Glutamatergic neuron (in vitro differentiated cells): ENCODE measurements around the gene RFXAP. TPM values are rescaled to one million over a fixed set of nuclear protein-coding genes. Genes with fewer than 3 reads are reported as not detected.

Experiments
- DNase-seq: peaks from one replicate; pipeline ENCODE4 v3.0.0; 2022
- H3K27ac Mint-ChIP-seq: one replicate; pipeline ENCODE4 v1.8.0; 2020; ENCODE audit warnings: mild to moderate bottlenecking, mixed read lengths, inconsistent platforms; ENCODE audit not compliant: unreplicated experiment
- H3K27me3 Mint-ChIP-seq: one replicate; pipeline ENCODE4 v1.8.0; 2020; ENCODE audit warnings: mild to moderate bottlenecking, moderate library complexity, mixed read lengths, inconsistent platforms; ENCODE audit not compliant: unreplicated experiment
- H3K36me3 Mint-ChIP-seq: one replicate; pipeline ENCODE4 v1.8.0; 2020; ENCODE audit warnings: mild to moderate bottlenecking, mixed read lengths, inconsistent platforms; ENCODE audit not compliant: unreplicated experiment
- H3K4me1 Mint-ChIP-seq: one replicate; pipeline ENCODE4 v1.8.0; 2020; ENCODE audit warnings: mild to moderate bottlenecking, low read depth, mixed read lengths, inconsistent platforms; ENCODE audit not compliant: unreplicated experiment
- H3K4me3 Mint-ChIP-seq: one replicate; pipeline ENCODE4 v1.8.0; 2020; ENCODE audit warnings: mild to moderate bottlenecking, mixed read lengths, inconsistent platforms; ENCODE audit not compliant: unreplicated experiment
- H3K9me3 Mint-ChIP-seq: one replicate; pipeline ENCODE4 v1.8.0; 2020; ENCODE audit warnings: mild to moderate bottlenecking, moderate library complexity, mixed read lengths, inconsistent platforms; ENCODE audit not compliant: unreplicated experiment
- total RNA-seq: library from RNA; stranded (reverse); fragmentation: NEBNext Ultra II Directional; extraction: Animal tissue kit (Norgen Biotek cat#: 25700); gene quantifications from one replicate; pipeline ENCODE4 v1.2.1, GENCODE V29; 2021; ENCODE audit not compliant: unreplicated experiment
- TF ChIP-seq, protein P1 (sequence below): fragments of 200-600 bp; sonication (generic); IDR thresholded peaks from one replicate; pipeline ENCODE4 v1.5.0; 2021; ENCODE audit not compliant: partially characterized antibody, unreplicated experiment

RFXAP gene
- total RNA-seq, 1 donor from 2014 or later: 4.8 TPM

DNA sequence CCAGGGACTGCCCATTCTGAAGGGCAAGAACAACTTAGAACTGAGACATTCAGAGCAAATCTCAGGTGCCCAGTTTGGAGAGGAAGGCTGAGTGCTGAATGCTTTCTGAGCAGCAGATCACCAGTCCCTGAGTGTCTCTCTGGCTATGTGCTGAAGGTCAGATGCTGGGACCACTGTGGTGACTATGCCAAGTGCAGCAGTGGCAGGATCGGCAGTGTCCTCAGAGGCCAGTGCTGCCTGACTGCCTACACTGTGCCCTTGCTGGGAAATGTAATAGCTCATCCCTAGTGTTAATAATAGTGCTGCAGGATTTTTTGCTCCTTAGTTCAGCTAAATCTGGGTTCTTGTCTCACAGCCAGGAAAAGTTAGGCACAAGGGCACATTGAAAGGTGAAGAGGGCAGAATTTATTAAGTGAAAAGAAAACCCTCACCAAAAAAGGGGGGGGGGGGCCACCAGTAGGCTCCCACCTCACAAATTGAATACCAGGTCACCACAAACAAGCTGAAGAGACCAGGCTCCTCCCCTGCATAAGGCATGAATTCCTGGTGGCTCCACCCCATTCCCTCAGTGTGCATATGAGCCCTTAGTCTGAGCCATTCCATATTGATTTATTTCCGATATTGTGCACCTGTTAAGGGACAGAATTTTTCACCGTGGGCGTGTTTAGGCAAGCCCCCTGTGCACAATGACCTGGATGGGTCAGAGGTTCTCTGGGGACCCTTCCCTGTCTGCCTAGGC, 18.5 kb downstream of the RFXAP start:
- TF ChIP-seq, protein P1, sequence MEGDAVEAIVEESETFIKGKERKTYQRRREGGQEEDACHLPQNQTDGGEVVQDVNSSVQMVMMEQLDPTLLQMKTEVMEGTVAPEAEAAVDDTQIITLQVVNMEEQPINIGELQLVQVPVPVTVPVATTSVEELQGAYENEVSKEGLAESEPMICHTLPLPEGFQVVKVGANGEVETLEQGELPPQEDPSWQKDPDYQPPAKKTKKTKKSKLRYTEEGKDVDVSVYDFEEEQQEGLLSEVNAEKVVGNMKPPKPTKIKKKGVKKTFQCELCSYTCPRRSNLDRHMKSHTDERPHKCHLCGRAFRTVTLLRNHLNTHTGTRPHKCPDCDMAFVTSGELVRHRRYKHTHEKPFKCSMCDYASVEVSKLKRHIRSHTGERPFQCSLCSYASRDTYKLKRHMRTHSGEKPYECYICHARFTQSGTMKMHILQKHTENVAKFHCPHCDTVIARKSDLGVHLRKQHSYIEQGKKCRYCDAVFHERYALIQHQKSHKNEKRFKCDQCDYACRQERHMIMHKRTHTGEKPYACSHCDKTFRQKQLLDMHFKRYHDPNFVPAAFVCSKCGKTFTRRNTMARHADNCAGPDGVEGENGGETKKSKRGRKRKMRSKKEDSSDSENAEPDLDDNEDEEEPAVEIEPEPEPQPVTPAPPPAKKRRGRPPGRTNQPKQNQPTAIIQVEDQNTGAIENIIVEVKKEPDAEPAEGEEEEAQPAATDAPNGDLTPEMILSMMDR: no peak
- Mint-ChIP-seq H3K9me3 (peaks cover 2% of the 10 kb centered on the region), H3K27me3 (no peaks in the 10 kb centered on the region), H3K27ac (no peak overlapping the region), H3K4me3 (no peak overlapping the region), H3K36me3 (no peaks in the 10 kb centered on the region), H3K4me1 (peaks cover 12% of the 10 kb centered on the region)
- no peak for DNase-seq

DNA sequence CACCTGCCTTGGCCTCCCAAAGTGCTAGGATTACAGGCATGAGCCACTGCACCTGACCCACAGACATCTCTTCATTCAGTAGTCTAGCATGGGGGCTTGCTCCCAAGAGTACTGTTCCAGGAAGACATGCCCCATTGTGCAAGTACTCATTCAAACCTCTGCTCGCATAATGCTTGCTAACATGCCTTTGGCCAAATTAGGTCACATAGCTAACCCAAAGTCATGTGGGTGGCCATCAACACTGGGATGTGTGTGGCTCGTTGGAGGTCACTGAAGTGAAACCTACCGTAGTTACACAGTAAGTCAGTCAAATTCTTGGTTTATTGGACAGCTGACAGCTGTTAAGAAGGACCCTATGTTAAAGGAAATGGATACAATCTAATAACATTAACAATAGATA, 20.3 kb downstream of the RFXAP start:
- Mint-ChIP-seq H3K27ac (no peak overlapping the region), H3K4me1 (peaks cover 12% of the 10 kb centered on the region), H3K9me3 (peaks cover 2% of the 10 kb centered on the region), H3K27me3 (no peaks in the 10 kb centered on the region), H3K4me3 (no peak overlapping the region), H3K36me3 (peaks cover 5% of the 10 kb centered on the region)
- TF ChIP-seq, protein P1: no peak
- DNase-seq: no peak

DNA sequence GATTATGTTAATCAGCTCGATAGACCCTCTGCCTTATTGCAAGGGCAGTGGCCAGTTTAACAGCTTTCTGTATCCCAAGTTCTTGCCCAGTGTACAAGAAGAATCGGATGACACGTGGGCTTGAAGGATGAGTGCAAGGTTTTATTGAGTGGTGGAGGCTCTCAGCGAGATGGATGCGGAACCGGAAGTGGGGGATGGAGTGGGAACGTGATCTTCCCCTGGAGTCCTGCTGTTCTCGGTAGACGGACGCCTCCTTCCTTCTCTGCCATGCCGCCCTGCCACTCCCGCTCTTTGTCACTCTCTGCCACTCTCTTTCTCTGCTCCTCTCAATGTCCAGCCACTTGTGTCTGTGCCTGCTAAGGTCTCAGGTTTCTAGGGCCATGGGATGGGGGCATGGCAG, 21.0 kb downstream of the RFXAP start:
- peaks cover 12% of the 10 kb centered on the region for H3K4me1 Mint-ChIP-seq
- TF ChIP-seq, protein P1: no peak

DNA sequence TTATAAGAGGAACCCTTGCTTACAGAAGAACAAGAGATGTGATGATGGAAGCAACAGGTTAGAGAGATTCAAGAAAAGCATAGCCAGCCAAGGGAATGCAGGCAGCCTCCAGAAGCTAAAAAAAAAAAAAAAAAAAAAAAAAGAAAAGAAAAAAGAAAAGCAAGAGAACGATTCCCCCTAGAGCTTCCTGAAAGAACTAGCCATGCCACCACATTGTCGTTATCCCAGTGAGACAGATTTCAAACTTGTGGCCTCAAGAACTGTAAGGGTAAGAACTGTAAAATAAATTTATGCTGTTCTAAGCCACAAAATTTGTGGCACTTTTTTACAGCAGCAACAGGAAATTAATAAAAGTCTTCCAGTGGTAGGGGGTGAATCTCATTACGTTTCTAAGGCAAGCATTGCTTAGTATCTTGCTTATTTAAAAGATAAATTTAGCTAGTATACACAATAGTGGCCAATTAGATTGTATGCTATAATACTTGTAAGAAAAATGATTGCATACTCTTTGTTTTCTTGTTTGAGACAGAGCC, 21.8 kb downstream of the RFXAP start:
- Mint-ChIP-seq H3K27ac (no peak overlapping the region), H3K27me3 (no peaks in the 10 kb centered on the region), H3K4me1 (peaks cover 12% of the 10 kb centered on the region), H3K36me3 (peaks cover 5% of the 10 kb centered on the region), H3K9me3 (peaks cover 2% of the 10 kb centered on the region), H3K4me3 (no peak overlapping the region)
- TF ChIP-seq, protein P1: no peak
- no peak for DNase-seq

More for the DNA sequence above, 21.0 kb downstream of the RFXAP start:
- Mint-ChIP-seq H3K36me3 (peaks cover 5% of the 10 kb centered on the region), H3K4me3 (no peak overlapping the region), H3K27me3 (no peaks in the 10 kb centered on the region), H3K9me3 (peaks cover 2% of the 10 kb centered on the region), H3K27ac (no peak overlapping the region)
- DNase-seq: no peak

DNA sequence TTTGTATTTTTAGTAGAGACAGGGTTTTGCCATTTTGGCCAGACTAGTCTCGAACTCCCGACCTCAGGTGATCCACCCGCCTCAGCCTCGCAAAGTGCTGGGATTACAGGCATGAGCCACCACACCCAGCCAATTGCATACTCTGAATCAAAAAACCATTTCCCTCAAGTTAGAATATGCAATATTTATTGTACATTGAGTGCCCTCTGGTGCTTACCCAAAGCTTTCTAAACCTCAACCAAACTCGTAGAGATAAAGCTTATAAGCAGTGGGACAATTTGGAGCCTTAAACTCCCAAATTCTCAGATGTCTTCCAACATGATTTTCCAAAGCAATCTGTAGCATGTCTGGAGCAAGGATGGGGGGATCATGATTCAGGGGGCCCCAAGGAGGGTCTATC, 22.4 kb downstream of the RFXAP start:
- Mint-ChIP-seq H3K4me1 (peaks cover 12% of the 10 kb centered on the region), H3K36me3 (peaks cover 5% of the 10 kb centered on the region), H3K9me3 (peaks cover 2% of the 10 kb centered on the region), H3K27me3 (no peaks in the 10 kb centered on the region), H3K4me3 (no peak overlapping the region), H3K27ac (no peak overlapping the region)
- TF ChIP-seq, protein P1: no peak
- DNase-seq: no peak
